Measurements from ENCODE around the gene USP46. TPM values are rescaled to one million over a fixed set of nuclear protein-coding genes. Genes with fewer than 3 reads are reported as not detected.

The USP46 gene
- total RNA-seq, 2 donors from 2014 or later = 19.1 to 28.0 TPM

DNA sequence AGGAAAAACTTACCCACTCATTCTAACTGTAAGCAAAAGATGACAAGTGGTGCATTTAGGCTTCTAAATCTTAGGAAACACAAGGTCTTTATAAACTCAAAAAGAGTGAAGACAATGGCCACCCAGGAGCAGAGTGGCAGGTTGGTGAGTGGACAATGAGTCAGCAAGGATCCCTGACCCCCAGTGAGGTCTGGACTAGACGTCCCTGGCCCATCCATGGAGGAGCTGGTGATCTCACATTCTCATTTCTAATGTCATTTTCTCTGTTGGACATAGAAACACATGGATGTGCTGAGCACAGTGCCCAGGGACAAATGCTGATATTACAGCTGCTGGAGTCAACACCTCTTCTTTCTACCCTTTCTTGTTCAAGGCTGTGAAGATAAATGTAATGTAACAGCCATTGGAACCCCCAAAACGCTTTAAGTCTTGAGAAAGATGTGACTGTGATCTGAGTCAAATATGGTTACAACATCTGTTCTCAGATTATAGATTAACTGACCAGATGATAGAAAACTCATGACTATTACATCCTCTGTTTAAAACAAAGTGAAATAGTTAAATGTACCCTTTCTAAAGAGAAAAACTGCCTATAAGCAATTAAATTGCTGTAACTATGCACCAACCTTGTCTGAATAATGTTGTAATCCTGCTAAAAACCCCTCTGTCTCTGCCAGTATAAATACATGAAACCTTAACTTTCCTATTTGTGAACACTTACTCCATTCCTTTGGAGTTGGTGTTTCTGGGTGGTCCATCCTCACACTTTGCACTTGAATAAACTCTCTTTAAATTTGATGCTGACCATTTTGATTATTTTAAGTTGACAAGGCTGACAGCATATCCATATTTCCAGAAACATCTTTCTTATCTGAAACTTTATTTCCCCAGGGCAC is 92.7 kb downstream of the USP46 start:
- H3K4me1 ChIP-seq = peaks cover 0 to under 1% of the 10 kb centered on the region in 2 donors
- H3K27ac ChIP-seq = no peak overlapping the region
- no peak overlapping the region for H3K4me3 ChIP-seq
- no peak for DNase-seq (ENCODE audit: low spot score)
- TF ChIP-seq, protein P1, sequence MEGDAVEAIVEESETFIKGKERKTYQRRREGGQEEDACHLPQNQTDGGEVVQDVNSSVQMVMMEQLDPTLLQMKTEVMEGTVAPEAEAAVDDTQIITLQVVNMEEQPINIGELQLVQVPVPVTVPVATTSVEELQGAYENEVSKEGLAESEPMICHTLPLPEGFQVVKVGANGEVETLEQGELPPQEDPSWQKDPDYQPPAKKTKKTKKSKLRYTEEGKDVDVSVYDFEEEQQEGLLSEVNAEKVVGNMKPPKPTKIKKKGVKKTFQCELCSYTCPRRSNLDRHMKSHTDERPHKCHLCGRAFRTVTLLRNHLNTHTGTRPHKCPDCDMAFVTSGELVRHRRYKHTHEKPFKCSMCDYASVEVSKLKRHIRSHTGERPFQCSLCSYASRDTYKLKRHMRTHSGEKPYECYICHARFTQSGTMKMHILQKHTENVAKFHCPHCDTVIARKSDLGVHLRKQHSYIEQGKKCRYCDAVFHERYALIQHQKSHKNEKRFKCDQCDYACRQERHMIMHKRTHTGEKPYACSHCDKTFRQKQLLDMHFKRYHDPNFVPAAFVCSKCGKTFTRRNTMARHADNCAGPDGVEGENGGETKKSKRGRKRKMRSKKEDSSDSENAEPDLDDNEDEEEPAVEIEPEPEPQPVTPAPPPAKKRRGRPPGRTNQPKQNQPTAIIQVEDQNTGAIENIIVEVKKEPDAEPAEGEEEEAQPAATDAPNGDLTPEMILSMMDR (IDR thresholded peaks at IDR 0.05) = no peak
- H3K27me3 ChIP-seq = no peaks in the 10 kb centered on the region
- no peaks in the 10 kb centered on the region for H3K36me3 ChIP-seq
- no peaks in the 10 kb centered on the region for H3K9me3 ChIP-seq

DNA sequence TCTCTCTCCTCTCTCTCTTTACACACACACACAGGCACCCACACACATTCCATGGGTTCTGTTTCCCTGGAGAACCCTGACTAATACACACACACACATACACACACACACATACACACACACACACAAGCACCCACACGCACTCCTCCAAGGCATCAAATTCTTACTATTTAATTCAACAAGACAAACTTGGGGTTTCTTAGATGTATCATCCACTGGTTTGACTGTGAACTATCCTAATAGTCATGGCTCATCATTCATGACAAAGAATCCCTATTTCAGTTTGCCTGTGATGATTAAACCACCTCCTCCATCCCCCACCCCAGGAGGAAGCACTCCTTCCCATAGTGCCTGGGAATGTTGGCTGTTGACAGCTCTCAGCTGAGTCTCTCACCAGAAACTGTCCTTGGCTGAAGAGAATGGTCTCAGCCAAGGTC is 98.2 kb downstream of the USP46 start:
- no peak for DNase-seq (ENCODE audit: low spot score)
- Histone ChIP-seq H3K9me3 (no peaks in the 10 kb centered on the region), H3K36me3 (no peaks in the 10 kb centered on the region), H3K4me1 (peaks cover 0 to 6% of the 10 kb centered on the region in 2 donors), H3K4me3 (no peak overlapping the region), H3K27ac (no peak overlapping the region), H3K27me3 (no peaks in the 10 kb centered on the region)
- TF ChIP-seq, protein P1 (IDR thresholded peaks at IDR 0.05) = no peak

DNA sequence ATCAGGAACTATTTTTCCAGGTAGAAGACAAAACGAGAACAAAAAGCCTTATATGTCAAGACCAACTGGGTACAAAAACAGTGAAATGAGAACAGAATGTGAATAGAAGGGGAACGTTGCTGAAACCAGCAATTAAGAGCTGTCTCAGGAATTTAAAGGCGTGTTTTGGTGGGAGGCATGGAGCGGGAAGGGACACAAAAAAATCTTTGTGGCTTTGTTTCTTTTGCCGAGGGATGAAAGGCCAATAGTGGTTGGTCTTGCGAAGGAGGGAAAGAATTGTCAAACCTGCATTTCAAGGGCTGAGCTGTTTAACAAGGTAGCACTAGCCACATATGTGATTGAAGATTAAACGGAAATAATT is 103.8 kb downstream of the USP46 start:
- TF ChIP-seq, protein P1 (IDR thresholded peaks at IDR 0.05) = no peak
- Histone ChIP-seq H3K36me3 (no peaks in the 10 kb centered on the region), H3K9me3 (no peaks in the 10 kb centered on the region), H3K4me3 (no peak overlapping the region), H3K4me1 (peaks cover 0 to 15% of the 10 kb centered on the region in 2 donors), H3K27ac (no peak overlapping the region), H3K27me3 (no peaks in the 10 kb centered on the region)
- DNase-seq (ENCODE audit: low spot score) = no peak

DNA sequence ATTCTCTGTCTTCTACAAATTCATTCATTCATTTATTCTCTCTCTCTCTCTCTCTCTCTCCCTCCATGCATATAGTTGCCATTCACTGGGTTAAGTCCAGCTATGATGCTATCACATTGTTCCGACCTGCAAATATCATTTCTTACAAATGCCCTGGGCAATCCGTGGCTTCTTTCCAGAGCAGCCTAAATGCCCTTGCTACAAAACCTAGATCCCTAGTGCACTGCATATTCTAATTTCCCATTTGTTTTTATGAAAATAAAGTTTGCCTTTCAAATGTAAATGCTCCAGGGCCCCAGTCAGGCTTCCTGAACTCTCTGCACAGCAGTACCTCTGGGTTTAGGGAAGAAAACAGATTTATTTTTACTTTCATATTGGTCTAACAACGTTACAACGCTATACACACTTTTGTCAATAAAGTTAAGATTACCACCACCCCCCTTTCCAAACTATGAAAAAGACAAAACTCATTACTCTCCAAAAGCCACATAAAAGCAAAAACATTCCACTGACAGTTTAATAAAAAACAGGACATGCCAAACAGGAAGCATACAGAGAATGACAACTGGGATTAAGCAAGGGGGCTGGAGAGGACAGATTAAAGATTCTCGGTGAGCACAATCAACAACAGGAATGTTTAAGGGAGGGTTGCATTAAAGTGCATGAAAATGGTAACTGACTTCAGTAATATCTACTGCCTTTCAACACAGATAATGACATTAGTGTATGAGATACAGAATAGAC is 104.3 kb downstream of the USP46 start:
- no peak overlapping the region for H3K4me3 ChIP-seq
- no peaks in the 10 kb centered on the region for H3K36me3 ChIP-seq
- H3K9me3 ChIP-seq = no peaks in the 10 kb centered on the region
- H3K27ac ChIP-seq = no peak overlapping the region
- DNase-seq (ENCODE audit: low spot score) = no peak
- no peaks in the 10 kb centered on the region for H3K27me3 ChIP-seq
- TF ChIP-seq, protein P1 (IDR thresholded peaks at IDR 0.05) = no peak
- peaks cover 0 to 15% of the 10 kb centered on the region in 2 donors for H3K4me1 ChIP-seq

DNA sequence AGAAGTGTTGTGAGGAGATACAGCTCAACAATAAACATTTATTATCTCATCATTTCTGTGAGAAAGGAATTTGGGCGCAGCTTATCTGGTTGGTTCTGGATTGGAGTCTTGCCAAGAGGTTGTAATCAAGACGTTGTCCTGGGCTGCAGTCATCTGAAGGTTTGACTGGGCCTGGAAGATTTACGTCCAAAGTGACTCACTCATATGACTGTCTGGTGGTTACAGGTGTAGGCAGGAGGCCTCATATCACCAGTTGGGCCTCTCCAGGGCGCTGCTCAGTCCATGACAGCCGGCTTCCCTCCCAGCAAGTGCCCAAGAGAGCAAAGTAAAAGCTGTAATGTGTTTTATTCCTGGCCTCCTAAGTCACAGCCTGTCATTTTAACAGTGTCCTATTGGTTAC is 106.3 kb downstream of the USP46 start:
- no peak for DNase-seq (ENCODE audit: low spot score)
- Histone ChIP-seq H3K9me3 (no peaks in the 10 kb centered on the region), H3K4me3 (no peak overlapping the region), H3K4me1 (peaks cover 0 to 15% of the 10 kb centered on the region in 2 donors), H3K27ac (no peak overlapping the region), H3K27me3 (no peaks in the 10 kb centered on the region), H3K36me3 (no peaks in the 10 kb centered on the region)
- TF ChIP-seq, protein P1 (IDR thresholded peaks at IDR 0.05) = no peak
